ENCODE measurements around the gene PPP2R3B.

DNA sequence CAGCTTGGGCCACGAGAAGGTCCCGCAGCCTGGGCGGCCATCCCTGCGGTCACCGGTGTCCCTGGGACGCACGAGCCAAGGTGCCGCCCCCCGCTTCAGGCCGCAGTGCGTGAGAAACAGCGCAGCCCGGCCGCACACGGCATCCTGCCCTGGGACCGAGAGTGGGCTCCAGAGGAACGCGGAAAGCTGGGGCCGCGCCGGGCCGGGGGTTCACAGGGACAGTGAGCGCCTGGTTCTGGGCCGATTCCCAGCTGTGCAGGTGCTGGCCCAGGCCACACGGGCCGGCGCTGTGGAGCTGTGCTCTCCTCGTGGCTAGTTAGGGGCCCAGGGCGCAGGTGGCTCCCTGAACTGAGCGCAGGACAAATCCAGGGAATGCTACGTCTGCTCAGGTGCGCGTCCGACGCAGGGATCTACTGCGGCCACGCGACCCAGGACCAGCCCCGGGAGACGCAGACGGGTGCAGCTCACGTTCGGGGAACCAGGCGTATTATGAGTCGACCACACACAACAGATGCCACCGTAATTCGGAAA is 42.3 kb downstream of the PPP2R3B start:
- no peak for TF ChIP-seq POLR2A (IDR thresholded peaks at IDR 0.05)
- TF ChIP-seq, protein P1, sequence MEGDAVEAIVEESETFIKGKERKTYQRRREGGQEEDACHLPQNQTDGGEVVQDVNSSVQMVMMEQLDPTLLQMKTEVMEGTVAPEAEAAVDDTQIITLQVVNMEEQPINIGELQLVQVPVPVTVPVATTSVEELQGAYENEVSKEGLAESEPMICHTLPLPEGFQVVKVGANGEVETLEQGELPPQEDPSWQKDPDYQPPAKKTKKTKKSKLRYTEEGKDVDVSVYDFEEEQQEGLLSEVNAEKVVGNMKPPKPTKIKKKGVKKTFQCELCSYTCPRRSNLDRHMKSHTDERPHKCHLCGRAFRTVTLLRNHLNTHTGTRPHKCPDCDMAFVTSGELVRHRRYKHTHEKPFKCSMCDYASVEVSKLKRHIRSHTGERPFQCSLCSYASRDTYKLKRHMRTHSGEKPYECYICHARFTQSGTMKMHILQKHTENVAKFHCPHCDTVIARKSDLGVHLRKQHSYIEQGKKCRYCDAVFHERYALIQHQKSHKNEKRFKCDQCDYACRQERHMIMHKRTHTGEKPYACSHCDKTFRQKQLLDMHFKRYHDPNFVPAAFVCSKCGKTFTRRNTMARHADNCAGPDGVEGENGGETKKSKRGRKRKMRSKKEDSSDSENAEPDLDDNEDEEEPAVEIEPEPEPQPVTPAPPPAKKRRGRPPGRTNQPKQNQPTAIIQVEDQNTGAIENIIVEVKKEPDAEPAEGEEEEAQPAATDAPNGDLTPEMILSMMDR (IDR thresholded peaks at IDR 0.05): no peak

Measured in Peyer's patch (tissue), 4 donors.